ENCODE results near the gene GALNT16. TPM values are rescaled to one million over a fixed set of nuclear protein-coding genes. Genes with fewer than 3 reads are reported as not detected.
"Not testable (repeated sequence)": the region's sequence is repeated elsewhere in the genome, so short reads cannot be mapped to it uniquely, and the experiment has no call there.

The GALNT16 gene
- polyA plus RNA-seq, 1 experiment, result 1.3 TPM

DNA sequence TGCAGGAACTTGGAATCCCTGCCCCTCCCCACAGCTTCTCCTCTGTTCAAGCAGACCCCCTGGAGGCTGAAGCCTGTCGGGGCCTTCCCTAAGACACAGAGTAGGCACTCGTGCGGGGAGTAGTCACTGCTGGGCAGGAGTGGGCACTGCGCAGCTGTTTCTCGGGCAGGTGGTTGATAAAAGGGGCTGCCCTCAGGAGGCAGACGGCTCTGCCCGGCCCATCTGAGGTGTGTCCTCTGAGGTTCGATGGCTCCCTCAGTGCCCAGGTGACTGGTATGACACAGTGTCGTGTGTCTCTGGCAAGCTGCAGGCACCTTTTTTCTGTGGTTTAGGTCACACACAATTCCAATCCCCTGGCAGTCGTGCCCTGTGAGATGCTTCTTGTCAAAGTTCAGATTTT is 10.1 kb downstream of the GALNT16 start:
- POLR2A ChIA-PET, result no interaction called here
- TF ChIP-seq, protein P1, sequence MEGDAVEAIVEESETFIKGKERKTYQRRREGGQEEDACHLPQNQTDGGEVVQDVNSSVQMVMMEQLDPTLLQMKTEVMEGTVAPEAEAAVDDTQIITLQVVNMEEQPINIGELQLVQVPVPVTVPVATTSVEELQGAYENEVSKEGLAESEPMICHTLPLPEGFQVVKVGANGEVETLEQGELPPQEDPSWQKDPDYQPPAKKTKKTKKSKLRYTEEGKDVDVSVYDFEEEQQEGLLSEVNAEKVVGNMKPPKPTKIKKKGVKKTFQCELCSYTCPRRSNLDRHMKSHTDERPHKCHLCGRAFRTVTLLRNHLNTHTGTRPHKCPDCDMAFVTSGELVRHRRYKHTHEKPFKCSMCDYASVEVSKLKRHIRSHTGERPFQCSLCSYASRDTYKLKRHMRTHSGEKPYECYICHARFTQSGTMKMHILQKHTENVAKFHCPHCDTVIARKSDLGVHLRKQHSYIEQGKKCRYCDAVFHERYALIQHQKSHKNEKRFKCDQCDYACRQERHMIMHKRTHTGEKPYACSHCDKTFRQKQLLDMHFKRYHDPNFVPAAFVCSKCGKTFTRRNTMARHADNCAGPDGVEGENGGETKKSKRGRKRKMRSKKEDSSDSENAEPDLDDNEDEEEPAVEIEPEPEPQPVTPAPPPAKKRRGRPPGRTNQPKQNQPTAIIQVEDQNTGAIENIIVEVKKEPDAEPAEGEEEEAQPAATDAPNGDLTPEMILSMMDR (IDR thresholded peaks at IDR 0.05; ENCODE audit: low read depth, low read length), result no peak
- Histone ChIP-seq H3K27ac (ENCODE audit: low read depth, low read length) (no peak overlapping the region), H3K9me3 (ENCODE audit: control insufficient read depth, insufficient read depth, low read length) (no peaks in the 10 kb centered on the region), H3K4me3 (ENCODE audit: low read depth, low read length) (no peak overlapping the region), H3K27me3 (ENCODE audit: control insufficient read depth, insufficient read depth, low read length) (peaks cover 5% of the 10 kb centered on the region)
- CTCF ChIA-PET, result interaction anchor here (1.1 kb wide), 1 partner anchor 77 kb away, joined by 3 read pairs; no protein-coding TSS in a partner anchor
- no peak for DNase-seq (ENCODE audit: low read depth, low spot score)

GRCh38 chr14:69270795-69271708 is 11.1 kb downstream of the GALNT16 start:
- peaks cover 7% of the 10 kb centered on the region for H3K27me3 ChIP-seq (ENCODE audit: control insufficient read depth, insufficient read depth, low read length)
- DNase-seq (ENCODE audit: low read depth, low spot score), result no peak
- POLR2A ChIA-PET, result no interaction called here
- no peak overlapping the region for H3K27ac ChIP-seq (ENCODE audit: low read depth, low read length)
- CTCF ChIA-PET, result interaction anchor here (0.8 to 1.1 kb wide), 2 partner anchors 9 to 76 kb away, joined by 3 read pairs; no protein-coding TSS in a partner anchor
- no peaks in the 10 kb centered on the region for H3K9me3 ChIP-seq (ENCODE audit: control insufficient read depth, insufficient read depth, low read length)
- H3K4me3 ChIP-seq (ENCODE audit: low read depth, low read length), result no peak overlapping the region
- TF ChIP-seq, protein P1 (IDR thresholded peaks at IDR 0.05; ENCODE audit: low read depth, low read length), result no peak

DNA sequence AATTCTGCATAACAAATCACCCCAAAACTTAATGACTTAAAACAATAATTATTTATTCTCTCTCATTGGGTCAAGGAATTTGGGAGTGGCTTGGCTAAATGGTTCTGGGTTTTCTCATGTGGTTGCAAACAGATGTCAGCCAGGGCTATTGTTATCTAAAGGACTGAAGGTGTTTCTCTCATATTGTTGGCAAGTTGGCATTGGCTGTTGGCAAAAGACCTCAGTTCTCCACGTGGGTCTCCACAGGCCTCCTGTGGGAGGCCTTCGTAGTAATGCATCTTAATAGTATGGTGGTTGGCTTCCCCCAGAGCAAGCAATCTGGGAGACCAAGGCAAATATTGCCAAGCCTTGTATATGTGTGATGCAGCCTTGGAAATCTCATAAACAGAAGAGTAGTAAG is 14.4 kb downstream of the GALNT16 start:
- POLR2A ChIA-PET, result no interaction called here
- no peak for DNase-seq (ENCODE audit: low read depth, low spot score)
- TF ChIP-seq, protein P1 (IDR thresholded peaks at IDR 0.05; ENCODE audit: low read depth, low read length), result no peak
- Histone ChIP-seq H3K4me3 (ENCODE audit: low read depth, low read length) (no peak overlapping the region), H3K9me3 (ENCODE audit: control insufficient read depth, insufficient read depth, low read length) (no peaks in the 10 kb centered on the region), H3K27ac (ENCODE audit: low read depth, low read length) (no peak overlapping the region), H3K27me3 (ENCODE audit: control insufficient read depth, insufficient read depth, low read length) (peaks cover 7% of the 10 kb centered on the region)
- CTCF ChIA-PET, result interaction anchor here (1.4 to 1.6 kb wide), 2 partner anchors 31 to 72 kb away, joined by 3 to 4 read pairs; no protein-coding TSS in a partner anchor

DNA sequence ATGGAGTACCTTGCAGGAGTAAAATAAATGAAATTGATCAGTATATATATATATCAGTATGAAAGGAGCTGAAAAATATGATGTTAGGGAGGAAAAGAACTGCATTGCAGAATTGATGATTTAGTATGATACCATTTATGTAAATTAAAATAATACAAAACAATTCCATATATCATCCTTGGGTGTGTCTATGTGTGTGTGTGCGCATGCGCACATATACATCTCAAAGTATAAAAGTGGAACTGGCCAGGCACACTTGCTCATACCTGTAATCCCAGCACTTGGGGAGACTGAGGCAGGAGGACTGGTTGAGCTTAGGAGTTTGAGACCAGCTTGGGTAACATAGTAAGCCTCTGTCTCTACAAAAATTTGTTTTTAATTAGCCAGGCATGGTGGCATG is 15.4 kb downstream of the GALNT16 start:
- H3K27me3 ChIP-seq (ENCODE audit: control insufficient read depth, insufficient read depth, low read length), result peaks cover 7% of the 10 kb centered on the region
- H3K27ac ChIP-seq (ENCODE audit: low read depth, low read length), result no peak overlapping the region
- CTCF ChIA-PET, result interaction anchor here (0.7 to 1.6 kb wide), 3 partner anchors 13 to 71 kb away, joined by 3 to 4 read pairs (median 3); no protein-coding TSS in a partner anchor
- H3K9me3 ChIP-seq (ENCODE audit: control insufficient read depth, insufficient read depth, low read length), result no peaks in the 10 kb centered on the region
- no peak overlapping the region for H3K4me3 ChIP-seq (ENCODE audit: low read depth, low read length)
- POLR2A ChIA-PET, result no interaction called here
- TF ChIP-seq, protein P1 (IDR thresholded peaks at IDR 0.05; ENCODE audit: low read depth, low read length), result no peak
- DNase-seq (ENCODE audit: low read depth, low spot score), result no peak

GRCh38 chr14:69277356-69277755 is 17.4 kb downstream of the GALNT16 start:
- H3K27ac ChIP-seq (ENCODE audit: low read depth, low read length); H3K4me3 ChIP-seq (ENCODE audit: low read depth, low read length); DNase-seq (ENCODE audit: low read depth, low spot score); POLR2A ChIA-PET; CTCF ChIA-PET; H3K9me3 ChIP-seq (ENCODE audit: control insufficient read depth, insufficient read depth, low read length): not testable (repeated sequence)
- peaks cover 17% of the 10 kb centered on the region for H3K27me3 ChIP-seq (ENCODE audit: control insufficient read depth, insufficient read depth, low read length)

Measured in AG04450 (cell line).